Stimulated activated naive CD8-positive, alpha-beta T cell treated with anti-CD3 and anti-CD28 coated beads, Interleukin-15, Interleukin-2, amounts not matched to agents 100 U/mL and 50 U/mL, for 24 hours (primary cell): ENCODE data around the gene PLGRKT.
"Not testable (repeated sequence)": the region's sequence is repeated elsewhere in the genome, so short reads cannot be mapped to it uniquely, and the experiment has no call there.

Experiments used
- ATAC-seq: fragments of 150-1000 bp; cut with Tn5 transposase; one replicate; pipeline ENCODE4 v1.10.0; 2021
- DNase-seq: peaks from one replicate; pipeline ENCODE4 v3.0.0; 2021

The PLGRKT gene

GRCh38 chr9:5452286-5452609 lies 14.5 kb upstream of the PLGRKT start:
- DNase-seq = no peak
- no peak for ATAC-seq

GRCh38 chr9:5450359-5451091 lies 12.8 kb upstream of the PLGRKT start, which contains the start of gene CD274:
Gene CD274 (plus strand): TSS chr9:5450542. CDS start chr9:5456114, 5,572 bp downstream.
- DNase-seq = peak; percentile 92
- peak; percentile 83 for ATAC-seq

DNA sequence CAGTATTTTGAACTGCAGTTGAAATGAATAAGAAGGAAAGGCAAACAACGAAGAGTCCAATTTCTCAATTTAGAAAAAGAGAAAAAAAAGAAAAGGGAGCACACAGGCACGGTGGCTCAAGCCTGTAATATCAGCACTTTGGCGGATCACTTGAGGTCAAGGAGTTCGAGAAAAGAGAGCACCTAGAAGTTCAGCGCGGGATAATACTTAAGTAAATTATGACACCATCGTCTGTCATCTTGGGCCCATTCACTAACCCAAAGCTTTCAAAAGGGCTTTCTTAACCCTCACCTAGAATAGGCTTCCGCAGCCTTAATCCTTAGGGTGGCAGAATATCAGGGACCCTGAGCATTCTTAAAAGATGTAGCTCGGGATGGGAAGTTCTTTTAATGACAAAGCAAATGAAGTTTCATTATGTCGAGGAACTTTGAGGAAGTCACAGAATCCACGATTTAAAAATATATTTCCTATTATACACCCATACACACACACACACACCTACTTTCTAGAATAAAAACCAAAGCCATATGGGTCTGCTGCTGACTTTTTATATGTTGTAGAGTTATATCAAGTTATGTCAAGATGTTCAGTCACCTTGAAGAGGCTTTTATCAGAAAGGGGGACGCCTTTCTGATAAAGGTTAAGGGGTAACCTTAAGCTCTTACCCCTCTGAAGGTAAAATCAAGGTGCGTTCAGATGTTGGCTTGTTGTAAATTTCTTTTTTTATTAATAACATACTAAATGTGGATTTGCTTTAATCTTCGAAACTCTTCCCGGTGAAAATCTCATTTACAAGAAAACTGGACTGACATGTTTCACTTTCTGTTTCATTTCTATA lies 12.0 kb upstream of the PLGRKT start:
- DNase-seq = no peak
- ATAC-seq = no peak

DNA sequence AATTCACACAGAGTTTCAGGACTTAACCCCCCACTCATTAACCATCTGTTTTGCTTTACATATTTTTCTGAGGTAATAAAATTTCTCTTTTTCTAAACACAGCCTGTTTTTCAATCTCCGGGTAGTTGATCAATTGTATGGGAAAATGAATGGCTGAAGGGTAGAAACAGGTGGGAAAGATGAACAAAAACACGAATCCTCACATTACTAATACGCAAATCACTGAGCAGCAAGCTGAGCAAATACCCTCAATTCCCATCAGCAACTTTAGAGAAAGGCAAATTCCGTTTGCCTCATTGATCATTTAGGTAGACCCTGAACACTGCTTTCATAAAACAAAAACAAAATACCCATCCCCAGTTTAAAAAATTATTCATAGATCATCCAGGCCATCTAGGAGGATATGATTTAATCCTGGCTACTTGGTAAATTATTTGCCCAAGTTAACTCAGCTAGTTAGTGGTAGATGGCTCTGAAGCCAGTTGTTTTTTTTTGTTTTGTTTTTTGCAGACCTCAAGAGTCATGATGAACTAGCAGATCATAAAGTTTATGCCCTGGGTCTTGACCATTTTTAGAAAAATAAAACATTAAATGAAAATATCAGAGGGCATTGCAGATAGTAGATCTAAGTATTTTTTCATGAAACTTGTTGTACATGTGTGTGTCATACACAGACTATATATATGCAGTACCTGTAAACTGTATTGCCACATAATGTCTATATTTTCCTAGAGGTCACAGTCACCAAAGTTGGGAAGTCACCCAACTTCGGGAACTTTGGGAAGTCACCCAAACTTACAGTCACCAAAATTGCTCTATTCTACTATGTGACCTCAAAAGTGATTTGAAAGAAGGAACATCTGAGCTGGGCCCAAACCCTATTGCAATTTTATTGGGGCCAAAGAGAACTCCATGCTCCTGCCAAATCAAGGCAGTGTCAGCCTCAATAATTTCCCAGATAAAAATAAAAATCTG lies 11.0 kb upstream of the PLGRKT start:
- no peak for DNase-seq
- ATAC-seq = no peak

GRCh38 chr9:5448016-5448415 lies 10.3 kb upstream of the PLGRKT start:
- DNase-seq (no peak), ATAC-seq (no peak)

DNA sequence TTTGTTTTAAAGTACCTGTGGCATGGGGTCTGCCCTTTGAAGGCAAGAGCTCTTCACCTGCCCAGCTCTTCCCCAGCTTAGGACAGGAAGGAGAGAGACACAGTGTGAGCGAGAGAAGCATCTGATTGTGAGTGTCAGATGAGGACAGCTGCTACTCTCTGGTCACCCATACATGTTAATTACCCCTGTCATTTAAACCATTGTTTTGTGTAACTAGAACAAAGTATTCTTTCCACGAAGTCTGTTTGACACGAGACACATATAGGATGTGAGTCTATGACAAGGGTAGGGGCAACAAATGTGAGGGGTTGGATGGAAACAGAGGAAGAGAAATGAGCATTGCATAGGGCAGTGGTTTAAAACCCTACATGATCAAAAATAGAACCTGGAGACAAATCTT lies 9.6 kb upstream of the PLGRKT start:
- DNase-seq (no peak), ATAC-seq (no peak)

DNA sequence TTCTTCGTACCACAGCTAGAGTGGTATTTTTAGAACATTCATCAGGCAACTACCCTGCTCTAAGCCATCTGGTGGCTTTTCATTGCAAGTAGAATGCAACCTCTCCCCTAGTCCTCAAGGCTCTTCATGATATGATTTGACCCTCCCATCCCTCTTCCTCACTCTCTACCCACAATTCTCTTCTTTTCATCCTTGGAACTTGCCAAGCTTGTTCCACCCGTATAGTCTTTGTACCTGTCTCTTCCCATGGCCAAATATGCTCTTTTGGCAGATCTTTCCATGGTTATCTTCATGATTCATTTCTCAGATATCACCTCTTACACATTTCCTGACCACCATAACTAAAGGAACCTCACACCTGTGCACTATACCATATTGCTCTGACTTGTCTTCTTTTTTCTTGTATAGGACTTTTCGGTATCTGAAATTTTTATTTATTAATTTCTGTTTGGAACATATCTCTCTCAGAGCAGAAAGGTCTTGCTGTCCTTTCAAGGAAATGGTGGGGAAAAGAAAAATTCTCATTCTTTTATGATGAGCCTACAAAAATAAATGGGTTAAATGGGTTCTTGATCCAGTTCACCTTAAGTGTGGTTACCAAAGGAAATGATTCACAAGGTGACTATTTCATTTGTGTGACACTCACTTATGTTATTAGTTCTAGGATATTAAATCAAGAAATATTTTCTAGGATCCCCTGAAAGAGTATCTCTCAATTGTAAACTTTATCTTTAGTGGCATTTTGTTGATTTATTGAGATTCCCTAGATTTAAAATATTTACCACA lies 8.9 kb upstream of the PLGRKT start:
- ATAC-seq (peak; percentile 25), DNase-seq (no peak)

- DNase-seq = no peak
- no peak for ATAC-seq
Measured at GRCh38 chr9:5445886-5446285, 8.2 kb upstream of the PLGRKT start.

- DNase-seq, ATAC-seq: not testable (repeated sequence)
Measured at GRCh38 chr9:5445096-5445495, 7.4 kb upstream of the PLGRKT start.

DNA sequence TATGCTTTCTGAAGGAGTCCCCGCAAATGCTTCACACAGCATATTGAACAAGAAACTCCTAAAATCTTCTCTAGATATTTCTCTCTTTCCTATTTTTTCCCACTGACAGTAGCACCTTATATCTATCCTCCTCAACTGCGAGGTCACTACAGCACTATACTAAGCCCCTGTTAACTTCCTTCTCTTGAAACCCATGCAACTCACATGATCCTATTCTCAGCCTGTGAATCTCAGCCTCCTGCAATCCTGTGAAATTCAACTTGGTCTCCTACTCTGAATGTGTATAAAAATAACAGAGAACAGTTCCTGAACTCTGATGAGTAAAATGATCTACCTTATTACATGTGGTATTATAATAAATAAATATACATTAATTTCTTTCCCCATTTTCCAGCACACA lies 6.1 kb upstream of the PLGRKT start:
- ATAC-seq = no peak

GRCh38 chr9:5442400-5443011 lies 4.8 kb upstream of the PLGRKT start:
- DNase-seq (peak; percentile 49), ATAC-seq (no peak)

More for the DNA sequence above, 6.1 kb upstream of the PLGRKT start:
- no peak for DNase-seq

DNA sequence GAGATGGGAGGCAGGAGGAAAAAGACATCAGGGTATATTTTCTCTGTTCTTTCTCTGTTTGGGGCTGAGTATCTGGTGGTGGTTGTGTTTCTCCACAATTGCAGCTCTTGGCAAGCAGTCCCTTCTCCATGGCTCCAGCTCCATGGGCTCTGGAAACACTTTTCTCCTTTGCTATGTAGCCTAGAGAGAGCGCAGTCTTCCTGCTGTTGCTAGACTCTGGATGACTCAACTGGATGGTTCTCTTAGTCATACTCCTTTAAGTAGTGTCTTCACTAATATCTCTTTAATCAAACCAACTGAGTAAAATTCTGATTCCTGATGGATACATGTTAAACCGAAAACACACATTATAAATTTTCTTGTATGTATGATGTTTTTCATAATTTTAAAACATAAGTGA lies 3.3 kb upstream of the PLGRKT start:
- no peak for ATAC-seq

DNA sequence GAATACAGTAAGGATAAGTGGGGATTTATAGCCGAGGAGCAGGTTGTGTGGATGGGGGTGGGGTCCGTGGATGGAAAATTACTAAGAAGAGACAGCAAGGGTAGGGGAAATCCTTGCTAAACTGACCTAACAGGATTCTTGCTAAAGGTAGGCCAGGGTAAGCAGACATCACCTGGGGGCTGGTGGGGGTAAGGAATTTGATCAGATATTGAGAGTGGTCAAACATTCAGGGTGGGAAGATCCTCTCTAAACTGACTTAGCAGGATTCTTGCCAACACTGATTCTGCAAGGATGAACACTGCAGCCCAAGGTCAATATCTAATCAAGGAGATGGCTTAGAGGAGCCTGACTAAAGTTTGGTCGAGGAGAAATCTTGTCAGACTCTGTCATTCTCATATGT lies 2.7 kb upstream of the PLGRKT start:
- ATAC-seq (no peak), DNase-seq (no peak)

More for the DNA sequence above, 3.3 kb upstream of the PLGRKT start:
- no peak for DNase-seq

DNA sequence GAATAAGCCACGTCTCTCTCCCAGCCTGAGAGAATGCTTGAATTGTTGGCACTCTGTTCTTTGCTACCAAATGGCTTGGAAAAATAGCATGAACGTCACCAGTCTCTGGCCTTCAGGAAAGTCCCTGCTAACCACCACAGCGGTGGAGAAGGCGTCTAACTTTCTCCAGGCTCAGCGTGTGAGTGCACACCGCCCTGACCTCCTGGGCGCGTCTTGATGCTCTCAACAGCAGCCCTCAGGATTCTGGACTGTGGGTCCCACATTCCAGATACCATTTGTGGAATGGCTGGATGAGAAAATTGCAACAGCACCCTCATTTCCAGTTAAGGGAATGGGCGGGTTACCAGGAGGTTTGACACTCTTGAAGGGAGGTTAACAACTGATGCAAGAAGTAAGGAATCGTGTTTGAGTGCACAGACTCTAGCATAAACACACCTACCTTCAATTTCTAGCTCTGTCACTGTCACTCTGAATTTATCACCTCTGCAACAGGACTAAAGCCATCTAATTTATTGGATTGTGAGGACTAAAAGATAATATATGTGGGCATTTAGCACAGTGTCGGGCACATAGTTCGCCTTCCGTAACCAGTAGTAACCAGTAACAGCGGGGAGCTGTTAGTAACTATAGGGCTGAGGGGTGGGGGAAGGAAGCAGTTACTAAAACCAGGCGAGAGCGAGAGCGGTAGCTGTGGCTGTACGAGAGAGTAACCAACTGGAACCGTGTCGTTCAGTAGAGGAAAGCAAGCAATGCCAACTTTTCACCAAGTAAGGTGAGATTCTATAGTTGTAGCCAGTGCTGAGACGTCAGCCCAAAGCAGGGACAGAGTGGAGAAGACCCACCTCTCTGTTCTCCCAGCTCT lies 807 bp upstream of the PLGRKT start:
- ATAC-seq (peak; percentile 66), DNase-seq (peak; percentile 76)

DNA sequence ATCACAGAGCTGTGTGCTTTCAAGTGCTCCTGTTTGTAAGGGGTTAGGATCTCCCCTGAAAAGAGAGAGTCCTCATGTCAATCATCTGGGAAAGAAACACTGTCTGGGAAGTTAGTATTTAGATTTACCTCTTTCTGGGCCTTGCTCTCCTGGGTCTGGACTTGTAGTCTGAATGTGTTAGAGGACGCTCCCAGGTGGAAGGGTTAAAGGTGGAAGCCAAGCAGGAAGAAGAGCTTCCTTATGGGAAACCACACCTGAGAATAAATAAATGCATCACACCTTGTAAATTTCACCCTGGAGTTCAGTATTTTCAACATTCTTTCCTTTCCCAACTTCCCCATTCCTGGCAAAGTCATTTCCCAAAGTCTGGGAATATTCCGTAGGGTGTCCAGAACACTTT lies 1.3 kb downstream of the PLGRKT start:
- ATAC-seq (no peak), DNase-seq (no peak)

DNA sequence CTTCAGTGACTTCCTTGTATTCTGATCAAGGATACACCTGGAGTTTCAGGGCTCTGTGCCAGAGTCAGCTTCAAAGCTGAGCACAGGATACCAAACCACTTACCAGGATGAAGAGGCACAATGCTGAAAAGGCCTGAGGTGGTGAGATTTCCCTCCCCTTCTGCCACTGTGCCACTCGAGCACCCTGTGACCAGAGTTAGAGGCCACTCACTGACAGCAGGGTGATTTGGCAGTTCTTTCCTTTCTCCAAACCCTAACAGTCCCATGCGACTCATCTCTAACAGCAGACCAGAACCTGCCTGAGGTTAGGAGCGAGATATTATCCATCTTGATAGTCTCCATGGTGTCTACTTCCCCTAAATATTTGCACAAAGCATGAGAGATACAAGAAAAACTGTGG lies 1.8 kb downstream of the PLGRKT start:
- ATAC-seq = no peak
- DNase-seq = no peak

GRCh38 chr9:5433841-5434810 lies 3.6 kb downstream of the PLGRKT start:
- DNase-seq, ATAC-seq: not testable (repeated sequence)

GRCh38 chr9:5433328-5433727 lies 4.4 kb downstream of the PLGRKT start:
- ATAC-seq, DNase-seq: not testable (repeated sequence)

- DNase-seq, ATAC-seq: not testable (repeated sequence)
Measured at GRCh38 chr9:5432890-5433289, 4.8 kb downstream of the PLGRKT start.
